GM10266 (cell line): ENCODE data around the gene SKIC2.

Source experiments
- DNase-seq: peaks from one replicate; pipeline ENCODE4 v3.0.0; 2012; ENCODE audit errors: extremely low spot score
- TF ChIP-seq, protein P1 (sequence below): IDR thresholded peaks from 2 replicates; pipeline ENCODE4 v1.5.1; 2012; ENCODE audit warnings: mild to moderate bottlenecking, low read depth; ENCODE audit not compliant: control insufficient read depth, insufficient read depth; ENCODE audit errors: missing control alignments

The SKIC2 gene

DNA sequence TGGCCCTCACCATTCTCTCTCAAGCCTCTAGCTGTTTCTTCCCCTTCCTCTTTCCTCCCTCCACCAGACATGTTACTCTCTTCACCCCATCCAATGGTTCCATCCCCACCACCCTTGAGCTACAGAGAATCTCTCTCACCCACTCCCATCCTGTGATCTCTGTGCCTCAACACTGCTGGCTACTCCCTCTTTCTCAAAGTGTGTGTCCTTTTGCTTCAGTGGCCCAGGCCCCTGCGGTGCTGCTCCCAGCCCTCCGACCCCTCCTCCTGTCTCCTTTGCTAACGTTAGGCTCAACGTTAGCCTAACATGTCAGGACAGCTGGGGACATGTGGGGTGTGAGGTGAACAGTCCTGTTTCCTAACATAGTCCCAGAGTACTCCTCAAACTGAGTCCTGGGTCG is 6.1 kb upstream of the SKIC2 start:
- no peak for DNase-seq
- TF ChIP-seq, protein P1, sequence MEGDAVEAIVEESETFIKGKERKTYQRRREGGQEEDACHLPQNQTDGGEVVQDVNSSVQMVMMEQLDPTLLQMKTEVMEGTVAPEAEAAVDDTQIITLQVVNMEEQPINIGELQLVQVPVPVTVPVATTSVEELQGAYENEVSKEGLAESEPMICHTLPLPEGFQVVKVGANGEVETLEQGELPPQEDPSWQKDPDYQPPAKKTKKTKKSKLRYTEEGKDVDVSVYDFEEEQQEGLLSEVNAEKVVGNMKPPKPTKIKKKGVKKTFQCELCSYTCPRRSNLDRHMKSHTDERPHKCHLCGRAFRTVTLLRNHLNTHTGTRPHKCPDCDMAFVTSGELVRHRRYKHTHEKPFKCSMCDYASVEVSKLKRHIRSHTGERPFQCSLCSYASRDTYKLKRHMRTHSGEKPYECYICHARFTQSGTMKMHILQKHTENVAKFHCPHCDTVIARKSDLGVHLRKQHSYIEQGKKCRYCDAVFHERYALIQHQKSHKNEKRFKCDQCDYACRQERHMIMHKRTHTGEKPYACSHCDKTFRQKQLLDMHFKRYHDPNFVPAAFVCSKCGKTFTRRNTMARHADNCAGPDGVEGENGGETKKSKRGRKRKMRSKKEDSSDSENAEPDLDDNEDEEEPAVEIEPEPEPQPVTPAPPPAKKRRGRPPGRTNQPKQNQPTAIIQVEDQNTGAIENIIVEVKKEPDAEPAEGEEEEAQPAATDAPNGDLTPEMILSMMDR, result no peak

DNA sequence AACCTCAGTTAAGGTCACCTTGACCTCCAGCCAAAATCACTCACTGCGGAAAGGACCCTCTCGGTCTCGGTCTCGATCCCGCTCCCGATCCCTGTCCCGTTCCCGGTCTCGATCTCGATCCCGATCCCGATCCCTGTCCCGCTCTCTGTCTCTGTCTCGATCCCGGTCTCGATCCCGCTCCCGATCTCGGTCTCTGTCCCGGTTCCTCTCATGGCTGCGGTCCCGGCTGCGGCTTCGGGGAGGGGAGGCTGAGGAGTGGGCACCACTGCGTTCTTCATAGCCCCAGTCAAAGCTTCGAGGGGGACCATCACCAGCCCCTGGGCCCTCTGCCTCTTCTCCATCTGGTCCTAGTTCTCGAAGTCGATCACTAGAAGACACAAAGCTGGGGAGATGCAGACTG is 4.5 kb upstream of the SKIC2 start:
- TF ChIP-seq, protein P1, result no peak
- DNase-seq, result no peak

DNA sequence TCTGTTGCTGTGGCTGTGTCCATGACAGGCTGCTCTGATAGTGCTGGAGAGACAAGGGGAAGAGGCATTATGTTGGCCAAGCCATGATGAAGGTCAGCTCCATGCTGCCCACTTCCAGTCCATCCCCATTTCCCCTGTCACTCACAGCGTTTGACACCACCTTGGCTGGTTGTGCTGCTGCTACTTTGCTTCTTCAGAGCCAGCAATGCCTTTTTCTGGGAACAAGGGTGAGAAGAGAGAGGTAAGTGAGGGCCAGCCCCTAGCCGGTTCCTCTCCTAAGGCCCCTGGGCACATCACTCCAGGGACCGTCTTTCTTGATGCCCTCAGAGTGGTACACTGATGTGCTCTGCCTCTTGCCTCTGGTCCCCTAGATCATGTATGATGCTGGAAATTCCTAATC is 2.2 kb upstream of the SKIC2 start:
- TF ChIP-seq, protein P1, result no peak
- no peak for DNase-seq

DNA sequence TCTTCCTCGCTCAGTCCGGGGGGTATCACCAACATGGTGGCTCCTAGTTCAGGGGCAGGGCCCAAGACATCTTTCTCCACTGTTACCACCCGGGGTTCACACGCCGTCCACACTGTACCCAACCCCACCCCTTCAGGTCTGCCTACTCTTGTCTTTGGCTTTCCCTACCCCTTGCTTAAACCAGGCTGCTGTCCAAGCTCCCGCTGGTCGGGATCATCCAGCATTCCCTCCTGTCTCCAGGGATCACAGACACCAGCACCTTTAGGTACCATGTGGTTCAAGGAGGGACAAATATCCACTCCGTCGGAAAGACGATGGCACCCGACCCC is 599 bp upstream of the SKIC2 start:
- TF ChIP-seq, protein P1, result no peak
- DNase-seq, result no peak

DNA sequence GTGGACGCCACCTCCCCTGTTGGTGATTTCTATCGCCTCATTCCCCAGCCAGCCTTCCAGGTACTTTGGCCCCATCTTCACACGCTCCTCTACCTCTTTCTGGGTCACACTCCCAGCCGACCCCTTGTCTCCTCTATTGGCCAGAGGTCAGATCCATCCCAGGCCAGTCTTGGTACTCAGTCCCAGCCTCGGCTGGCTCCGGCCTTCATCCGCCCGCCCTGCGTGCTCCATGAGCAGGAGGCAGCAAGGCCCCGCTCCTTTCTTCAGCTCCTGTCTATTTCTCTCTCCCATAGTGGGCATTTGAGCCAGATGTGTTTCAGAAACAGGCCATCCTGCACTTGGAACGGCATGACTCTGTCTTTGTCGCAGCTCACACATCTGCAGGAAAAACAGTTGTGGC is 2.6 kb downstream of the SKIC2 start:
- TF ChIP-seq, protein P1, result no peak
- no peak for DNase-seq

DNA sequence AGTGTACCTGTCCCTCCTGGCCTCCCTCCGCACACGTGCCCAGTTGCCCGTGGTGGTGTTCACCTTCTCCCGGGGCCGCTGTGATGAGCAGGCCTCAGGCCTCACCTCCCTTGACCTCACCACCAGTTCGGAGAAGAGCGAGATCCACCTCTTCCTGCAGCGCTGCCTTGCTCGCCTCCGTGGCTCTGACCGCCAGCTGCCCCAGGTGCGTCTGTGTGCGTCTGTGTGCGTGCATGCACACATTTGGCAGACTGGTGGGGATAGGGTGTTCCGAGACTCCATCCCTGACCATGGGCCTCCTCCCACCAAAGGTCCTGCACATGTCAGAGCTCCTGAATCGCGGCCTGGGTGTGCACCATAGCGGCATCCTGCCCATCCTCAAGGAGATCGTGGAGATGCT is 4.9 kb downstream of the SKIC2 start:
- TF ChIP-seq, protein P1, result no peak
- no peak for DNase-seq

DNA sequence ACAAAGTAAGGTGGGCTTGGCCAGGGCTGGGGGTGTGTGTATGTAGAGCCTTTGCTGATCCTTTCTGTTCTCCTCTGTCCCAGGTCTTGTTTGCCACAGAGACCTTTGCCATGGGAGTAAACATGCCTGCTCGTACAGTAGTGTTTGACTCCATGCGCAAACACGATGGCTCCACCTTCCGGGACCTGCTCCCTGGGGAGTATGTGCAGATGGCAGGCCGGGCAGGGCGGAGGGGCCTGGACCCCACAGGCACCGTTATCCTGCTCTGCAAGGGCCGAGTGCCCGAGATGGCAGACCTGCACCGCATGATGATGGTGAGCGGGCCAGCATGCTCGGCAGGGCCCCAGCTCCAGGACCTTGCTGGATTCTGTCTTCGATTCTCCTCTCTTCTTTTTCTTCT is 6.7 kb downstream of the SKIC2 start:
- TF ChIP-seq, protein P1, result no peak
- no peak for DNase-seq
